Measurements from ENCODE around the gene PCNX2. TPM values are rescaled to one million over a fixed set of nuclear protein-coding genes. Genes with fewer than 3 reads are reported as not detected.

The PCNX2 gene
- total RNA-seq, 1 experiment from 2014 or later = 15.0 TPM

GRCh38 chr1:233230011-233230410, 65.5 kb downstream of the PCNX2 start:
- no peaks in the 10 kb centered on the region for H3K9me3 ChIP-seq
- H3K36me3 Mint-ChIP-seq (ENCODE audit: insufficient read depth, unreplicated experiment) = peaks cover 13% of the 10 kb centered on the region
- peaks cover 18% of the 10 kb centered on the region for H3K4me1 Mint-ChIP-seq (ENCODE audit: low read depth, unreplicated experiment)
- ChIA-PET POLR2A (no interaction called here), CTCF (interaction anchor here (0.5 kb wide), 1 partner anchor 155 kb away, joined by 3 read pairs; no protein-coding TSS in a partner anchor)
- no peak overlapping the region for H3K27ac Mint-ChIP-seq (ENCODE audit: unreplicated experiment)
- peaks cover 14% of the 10 kb centered on the region for H3K4me1 ChIP-seq
- H3K4me3 ChIP-seq (ENCODE audit: low read depth, low read length) = no peak overlapping the region
- no peaks in the 10 kb centered on the region for H3K27me3 Mint-ChIP-seq (ENCODE audit: insufficient read depth, unreplicated experiment)
- no TSS peak for BruUV-seq (replicated peaks)
- no peak for TF ChIP-seq CTCF (IDR thresholded peaks at IDR 0.05; ENCODE audit: insufficient read depth in 1 of 2, low read depth in 1 of 2, low read length in 1 of 2, severe bottlenecking in 1 of 2, unreplicated experiment in 1 of 2)
- intact Hi-C loops (cut with micrococcal nuclease; ENCODE audit: unreplicated experiment) = no loop called here
- H3K4me3 Mint-ChIP-seq (ENCODE audit: unreplicated experiment) = no peak overlapping the region
- H3K9me3 Mint-ChIP-seq (ENCODE audit: unreplicated experiment) = no peaks in the 10 kb centered on the region
- no peak for DNase-seq
- no peaks in the 10 kb centered on the region; the same call in 1 of the 2 replicates for H3K36me3 ChIP-seq (ENCODE audit: control insufficient read depth, insufficient read depth, low read length)
- H3K27me3 ChIP-seq (replicated peaks; ENCODE audit: control insufficient read depth, insufficient read depth, low read length) = no peaks in the 10 kb centered on the region

GRCh38 chr1:233229288-233229687, 66.2 kb downstream of the PCNX2 start:
- Histone ChIP-seq H3K27me3 (replicated peaks; ENCODE audit: control insufficient read depth, insufficient read depth, low read length) (no peaks in the 10 kb centered on the region), H3K4me1 (peaks cover 11% of the 10 kb centered on the region), H3K36me3 (ENCODE audit: control insufficient read depth, insufficient read depth, low read length) (no peaks in the 10 kb centered on the region; the same call in 1 of the 2 replicates), H3K9me3 (no peaks in the 10 kb centered on the region), H3K4me3 (ENCODE audit: low read depth, low read length) (no peak overlapping the region)
- ChIA-PET POLR2A (no interaction called here), CTCF (interaction anchor here (0.5 kb wide), 1 partner anchor 155 kb away, joined by 3 read pairs; no protein-coding TSS in a partner anchor)
- no peak overlapping the region for H3K27ac Mint-ChIP-seq (ENCODE audit: unreplicated experiment)
- no TSS peak for BruUV-seq (replicated peaks)
- TF ChIP-seq CTCF (IDR thresholded peaks at IDR 0.05; ENCODE audit: insufficient read depth in 1 of 2, low read depth in 1 of 2, low read length in 1 of 2, severe bottlenecking in 1 of 2, unreplicated experiment in 1 of 2) = no peak
- intact Hi-C loops (cut with micrococcal nuclease; ENCODE audit: unreplicated experiment) = no loop called here
- H3K36me3 Mint-ChIP-seq (ENCODE audit: insufficient read depth, unreplicated experiment) = peaks cover 10% of the 10 kb centered on the region
- no peaks in the 10 kb centered on the region for H3K27me3 Mint-ChIP-seq (ENCODE audit: insufficient read depth, unreplicated experiment)
- DNase-seq = no peak
- H3K4me3 Mint-ChIP-seq (ENCODE audit: unreplicated experiment) = no peak overlapping the region
- H3K9me3 Mint-ChIP-seq (ENCODE audit: unreplicated experiment) = no peaks in the 10 kb centered on the region
- H3K4me1 Mint-ChIP-seq (ENCODE audit: low read depth, unreplicated experiment) = peaks cover 18% of the 10 kb centered on the region

GRCh38 chr1:233227930-233228465, 67.5 kb downstream of the PCNX2 start:
- intact Hi-C loops (cut with micrococcal nuclease; ENCODE audit: unreplicated experiment) = no loop called here
- H3K27ac Mint-ChIP-seq (ENCODE audit: unreplicated experiment) = no peak overlapping the region
- ChIA-PET CTCF (no interaction called here), POLR2A (no interaction called here)
- no peak overlapping the region for H3K4me3 ChIP-seq (ENCODE audit: low read depth, low read length)
- H3K4me1 Mint-ChIP-seq (ENCODE audit: low read depth, unreplicated experiment) = peaks cover 9% of the 10 kb centered on the region
- H3K27me3 ChIP-seq (replicated peaks; ENCODE audit: control insufficient read depth, insufficient read depth, low read length) = no peaks in the 10 kb centered on the region
- H3K4me3 Mint-ChIP-seq (ENCODE audit: unreplicated experiment) = no peak overlapping the region
- H3K36me3 ChIP-seq (ENCODE audit: control insufficient read depth, insufficient read depth, low read length) = no peaks in the 10 kb centered on the region; the same call in 1 of the 2 replicates
- TF ChIP-seq CTCF (IDR thresholded peaks at IDR 0.05; ENCODE audit: insufficient read depth in 1 of 2, low read depth in 1 of 2, low read length in 1 of 2, severe bottlenecking in 1 of 2, unreplicated experiment in 1 of 2) = no peak
- no TSS peak for BruUV-seq (replicated peaks)
- DNase-seq = no peak
- H3K27me3 Mint-ChIP-seq (ENCODE audit: insufficient read depth, unreplicated experiment) = no peaks in the 10 kb centered on the region
- no peaks in the 10 kb centered on the region for H3K9me3 Mint-ChIP-seq (ENCODE audit: unreplicated experiment)
- no peaks in the 10 kb centered on the region for H3K9me3 ChIP-seq
- H3K36me3 Mint-ChIP-seq (ENCODE audit: insufficient read depth, unreplicated experiment) = peaks cover 10% of the 10 kb centered on the region
- no peaks in the 10 kb centered on the region; the same call in 1 of the 2 replicates for H3K4me1 ChIP-seq
